GM12865 (cell line): Measurements from ENCODE around the gene NFIX.

Experiments
- DNase-seq: peaks from one replicate; pipeline ENCODE4 v3.0.0; 2010; ENCODE audit warnings: low read depth
- H3K4me3 ChIP-seq: 2 replicates; pipeline ENCODE4 v1.5.1; 2011; ENCODE audit warnings: mild to moderate bottlenecking, low read depth, low read length, control low read depth
- CTCF ChIP-seq: IDR thresholded peaks from 2 replicates; pipeline ENCODE4 v1.5.1; 2011; ENCODE audit warnings: low read length, control low read depth, low read depth, inconsistent platforms; ENCODE audit not compliant: insufficient read depth; ENCODE audit errors: missing control alignments

The NFIX gene

GRCh38 chr19:13054626-13055212 is 59.4 kb downstream of the NFIX start:
- DNase-seq: no peak
- no peak overlapping the region for H3K4me3 ChIP-seq
- no peak for TF ChIP-seq CTCF

GRCh38 chr19:13055213-13056051 is 60.2 kb downstream of the NFIX start:
- DNase-seq: no peak
- H3K4me3 ChIP-seq: no peak overlapping the region
- no peak for TF ChIP-seq CTCF

- no peak for TF ChIP-seq CTCF
- no peak overlapping the region for H3K4me3 ChIP-seq
- DNase-seq: no peak
These were observed 60.9 kb downstream of the NFIX start for GRCh38 chr19:13056052-13056660.

- H3K4me3 ChIP-seq: no peak overlapping the region
- DNase-seq: no peak
- TF ChIP-seq CTCF: no peak
These were observed 61.9 kb downstream of the NFIX start for GRCh38 chr19:13057147-13057572.

- H3K4me3 ChIP-seq: no peak overlapping the region
- no peak for TF ChIP-seq CTCF
These were observed 62.5 kb downstream of the NFIX start for GRCh38 chr19:13057744-13058143.

GRCh38 chr19:13058951-13059660 is 63.8 kb downstream of the NFIX start:
- DNase-seq: no peak
- no peak for TF ChIP-seq CTCF
- H3K4me3 ChIP-seq: no peak overlapping the region

More at GRCh38 chr19:13057744-13058143, 62.5 kb downstream of the NFIX start:
- DNase-seq: no peak
